NT2/D1 (cell line): ENCODE data around the gene ERI3.

ENCODE experiments used
- DNase-seq: peaks from one replicate; pipeline ENCODE4 v3.0.0-alpha.2; 2011; ENCODE audit warnings: low read depth, low spot score
- H3K27me3 ChIP-seq: 2 replicates; pipeline ENCODE4 v1.6.0; 2011; ENCODE audit warnings: mild to moderate bottlenecking; ENCODE audit not compliant: insufficient read length, insufficient read depth
- H3K36me3 ChIP-seq: 2 replicates; pipeline ENCODE4 v1.6.1; 2011; ENCODE audit warnings: mild to moderate bottlenecking, low read length, mixed read lengths; ENCODE audit not compliant: insufficient read depth, insufficient read length
- H3K4me1 ChIP-seq: 2 replicates; pipeline ENCODE4 v1.5.1; 2011; ENCODE audit not compliant: insufficient read depth, insufficient read length
- H3K4me3 ChIP-seq: 2 replicates; pipeline ENCODE4 v1.5.1; 2011; ENCODE audit warnings: low read depth; ENCODE audit not compliant: insufficient read length
- H3K9ac ChIP-seq: 2 replicates; pipeline ENCODE4 v1.6.0; 2011; ENCODE audit warnings: low read depth; ENCODE audit not compliant: insufficient read length
- H3K9me3 ChIP-seq: 2 replicates; pipeline ENCODE4 v1.5.1; 2011; ENCODE audit warnings: mild to moderate bottlenecking, low read length; ENCODE audit not compliant: insufficient read depth
- SUZ12 ChIP-seq: IDR thresholded peaks from 2 replicates; pipeline ENCODE4 v1.6.1; 2011; ENCODE audit not compliant: insufficient read length, insufficient read depth; ENCODE audit errors: extremely low read depth
- YY1 ChIP-seq: IDR thresholded peaks from 2 replicates; pipeline ENCODE4 v1.6.1; 2011; ENCODE audit not compliant: insufficient read length, insufficient read depth
- ZNF274 ChIP-seq: IDR thresholded peaks from 2 replicates; pipeline ENCODE4 v1.6.1; 2011; ENCODE audit warnings: mild to moderate bottlenecking, low read depth, low read length

The ERI3 gene

DNA sequence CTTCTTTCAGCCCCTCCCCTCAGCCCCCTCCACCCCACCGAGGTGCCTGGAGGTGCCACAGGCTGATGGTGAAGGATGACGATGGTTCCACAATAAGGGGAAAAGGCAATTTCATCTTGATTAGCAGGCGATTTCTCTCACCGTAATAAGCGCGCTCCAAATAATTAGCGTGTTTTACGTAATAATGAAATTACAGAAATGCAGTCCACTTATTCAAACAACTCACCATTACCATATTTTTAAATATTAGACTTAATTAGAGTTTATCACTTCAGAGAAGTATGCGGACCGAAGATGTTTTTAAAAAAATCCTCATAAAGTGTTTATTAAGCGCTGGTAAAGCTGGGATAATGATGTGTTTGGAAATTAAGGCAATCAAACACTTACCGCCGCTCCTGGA lies 126.8 kb downstream of the ERI3 start:
- Histone ChIP-seq H3K27me3 (no peaks in the 10 kb centered on the region), H3K9ac (no peak overlapping the region), H3K36me3 (peaks cover 39% of the 10 kb centered on the region)

DNA sequence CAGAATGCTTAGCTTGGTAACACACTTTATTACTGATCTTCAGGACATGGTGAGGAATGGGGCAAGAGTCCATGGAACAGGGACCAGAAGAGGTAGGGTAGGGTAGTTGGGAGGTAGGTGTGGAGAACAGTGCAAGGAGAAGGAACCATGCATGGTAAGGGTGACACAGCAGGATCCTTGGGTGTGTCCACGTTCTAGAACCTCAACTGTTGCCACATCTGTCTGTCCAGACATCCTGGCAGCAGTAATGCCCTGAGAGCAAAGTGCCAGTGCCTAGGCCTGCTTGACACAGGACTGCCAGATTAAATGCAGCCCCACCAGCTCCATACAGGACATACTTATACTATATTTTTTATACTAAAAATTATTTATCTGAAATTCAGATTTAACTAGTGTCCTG lies 127.8 kb downstream of the ERI3 start:
- H3K36me3 ChIP-seq: peaks cover 47% of the 10 kb centered on the region
- H3K27me3 ChIP-seq: no peaks in the 10 kb centered on the region
- H3K9me3 ChIP-seq: peaks cover 64% of the 10 kb centered on the region
- no peak for TF ChIP-seq SUZ12
- no peak for TF ChIP-seq YY1
- TF ChIP-seq ZNF274: no peak
- H3K4me1 ChIP-seq: no peaks in the 10 kb centered on the region
- no peak for DNase-seq
- H3K4me3 ChIP-seq: no peak overlapping the region
- H3K9ac ChIP-seq: no peak overlapping the region

More for the DNA sequence above, 126.8 kb downstream of the ERI3 start:
- TF ChIP-seq SUZ12: no peak
- TF ChIP-seq YY1: no peak
- TF ChIP-seq ZNF274: no peak
- H3K4me1 ChIP-seq: no peaks in the 10 kb centered on the region
- peaks cover 64% of the 10 kb centered on the region for H3K9me3 ChIP-seq
- H3K4me3 ChIP-seq: no peak overlapping the region
- DNase-seq: no peak

DNA sequence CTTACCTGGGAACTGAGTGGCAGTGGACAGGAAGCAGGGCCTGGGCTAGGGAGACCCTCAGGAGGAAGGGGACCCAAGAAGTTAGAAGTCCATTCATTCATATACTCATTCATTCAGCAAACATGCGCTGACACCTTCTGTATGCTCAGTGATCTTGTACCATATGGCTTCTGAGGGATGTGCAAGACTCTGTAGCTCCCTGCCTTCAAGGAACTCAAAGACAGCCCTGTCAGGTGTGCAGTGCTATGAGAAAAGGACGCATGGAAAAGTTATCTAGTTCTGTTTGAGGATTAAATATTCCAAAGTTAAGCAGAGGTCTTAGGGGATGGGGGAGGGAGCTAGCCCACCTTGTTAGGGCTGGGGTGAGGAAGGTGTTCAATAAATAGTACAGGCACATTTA lies 129.3 kb downstream of the ERI3 start:
- Histone ChIP-seq H3K36me3 (peaks cover 48% of the 10 kb centered on the region), H3K9ac (no peak overlapping the region), H3K4me1 (peaks cover 3% of the 10 kb centered on the region), H3K9me3 (peaks cover 64% of the 10 kb centered on the region), H3K27me3 (no peaks in the 10 kb centered on the region), H3K4me3 (no peak overlapping the region)
- TF ChIP-seq ZNF274: no peak
- no peak for TF ChIP-seq YY1
- TF ChIP-seq SUZ12: no peak
- DNase-seq: no peak

DNA sequence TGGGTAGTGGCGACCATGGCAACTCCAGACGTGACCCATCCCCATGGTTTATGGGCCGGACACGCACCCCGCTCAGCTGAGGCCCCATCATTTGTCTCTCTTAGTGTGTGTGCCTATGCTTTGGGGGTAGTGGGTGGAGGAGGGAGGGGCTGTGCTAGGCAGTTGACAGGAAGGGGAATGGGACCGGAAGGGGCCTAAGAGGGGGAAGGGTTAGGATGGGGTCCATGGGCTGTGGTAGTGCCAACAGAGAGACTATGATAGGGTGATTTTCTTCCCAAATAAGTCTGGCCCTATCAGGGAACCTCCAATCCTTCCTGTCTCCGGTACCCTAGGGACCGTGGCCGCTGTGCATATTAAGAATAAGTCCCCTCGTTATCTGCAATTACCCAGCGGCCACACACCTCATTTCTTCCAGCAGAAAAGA lies 131.9 kb downstream of the ERI3 start:
- no peak for DNase-seq
- TF ChIP-seq ZNF274 (no peak), SUZ12 (no peak), YY1 (no peak)
- Histone ChIP-seq H3K9ac (no peak overlapping the region), H3K9me3 (peaks cover 47% of the 10 kb centered on the region), H3K27me3 (no peaks in the 10 kb centered on the region), H3K4me3 (no peak overlapping the region), H3K4me1 (peaks cover 4% of the 10 kb centered on the region), H3K36me3 (peaks cover 56% of the 10 kb centered on the region)

DNA sequence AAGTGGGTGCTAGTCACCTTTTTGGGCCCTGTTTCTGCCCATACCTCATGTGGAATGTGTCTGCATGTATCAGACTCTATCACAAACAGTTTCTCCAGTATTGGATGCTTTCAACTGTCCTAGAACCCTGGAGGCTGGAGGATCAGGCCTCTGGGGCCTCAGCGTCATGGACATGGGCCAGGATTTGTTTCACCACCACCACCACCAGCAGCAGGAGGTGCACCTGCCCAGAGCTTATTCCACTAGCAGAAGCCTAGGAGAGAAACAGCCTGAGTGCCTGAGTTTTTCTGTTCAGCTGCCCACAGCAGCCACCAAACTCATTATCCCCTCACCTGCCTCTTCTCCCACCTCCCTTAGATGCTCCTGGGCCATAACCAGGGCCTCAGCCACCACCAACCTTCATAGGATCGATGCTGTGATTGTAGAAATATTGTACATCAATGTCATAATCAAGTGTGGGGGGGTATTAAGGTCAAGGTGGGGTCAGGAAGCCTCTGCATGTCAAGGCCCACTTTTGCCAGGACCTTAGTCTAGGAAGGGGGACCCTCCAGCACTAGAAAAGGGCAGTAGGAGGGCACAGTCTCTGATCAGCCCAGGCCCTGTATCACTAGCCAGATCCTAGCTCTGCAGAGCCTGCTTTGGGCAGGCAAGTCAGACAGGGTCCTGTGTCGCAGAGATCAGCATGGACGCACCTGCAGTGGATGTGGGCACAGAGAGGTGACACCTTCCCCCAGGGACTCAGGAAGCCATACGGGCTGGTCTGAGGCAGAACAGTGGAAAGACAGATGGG lies 132.5 kb downstream of the ERI3 start:
- no peak overlapping the region for H3K9ac ChIP-seq
- DNase-seq: no peak
- H3K36me3 ChIP-seq: peaks cover 62% of the 10 kb centered on the region
- H3K9me3 ChIP-seq: peaks cover 41% of the 10 kb centered on the region
- no peaks in the 10 kb centered on the region for H3K27me3 ChIP-seq
- H3K4me1 ChIP-seq: peaks cover 4% of the 10 kb centered on the region
- TF ChIP-seq SUZ12: no peak
- TF ChIP-seq ZNF274: no peak
- no peak for TF ChIP-seq YY1
- H3K4me3 ChIP-seq: no peak overlapping the region

DNA sequence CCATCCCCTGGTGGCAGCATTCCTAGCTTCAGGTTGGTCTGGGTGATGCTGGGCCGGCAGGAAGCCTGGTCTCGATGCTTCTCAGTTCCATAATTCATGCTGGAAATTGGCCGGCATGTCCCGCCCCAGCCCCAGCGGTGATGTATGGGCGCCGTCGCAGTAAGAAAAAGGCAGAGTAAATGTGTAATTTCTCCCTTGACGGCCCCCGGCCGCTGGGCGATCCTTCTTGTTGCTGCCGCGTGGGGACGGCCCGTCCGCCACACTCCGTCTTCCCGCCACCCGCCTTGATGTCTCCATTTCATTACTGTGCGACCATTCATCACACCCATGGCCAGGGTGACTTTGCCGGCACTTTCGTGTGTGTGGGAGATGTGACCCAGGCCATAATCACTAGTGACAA lies 133.3 kb downstream of the ERI3 start:
- no peak for TF ChIP-seq ZNF274
- TF ChIP-seq SUZ12: no peak
- TF ChIP-seq YY1: no peak
- H3K36me3 ChIP-seq: peaks cover 66% of the 10 kb centered on the region

DNA sequence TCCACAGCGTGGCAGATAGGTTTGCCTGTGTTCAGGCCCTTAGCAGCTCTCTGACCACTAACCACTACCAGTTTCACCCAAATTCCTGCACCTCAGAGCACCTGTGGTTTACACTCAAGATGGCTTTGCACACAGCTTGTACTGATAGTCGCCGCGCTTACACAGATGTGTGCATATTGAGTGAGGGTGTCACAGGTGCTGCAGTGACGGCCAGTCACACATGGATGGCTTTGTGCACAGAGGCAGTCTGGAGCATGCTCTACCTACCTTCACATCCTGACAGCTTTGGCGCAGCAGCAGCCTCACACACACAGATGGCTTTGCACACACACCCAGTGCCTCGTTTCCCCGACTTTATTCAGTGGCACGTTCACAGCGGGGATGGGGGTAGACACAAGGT lies 134.3 kb downstream of the ERI3 start:
- H3K36me3 ChIP-seq: peaks cover 75% of the 10 kb centered on the region

More for the DNA sequence above, 133.3 kb downstream of the ERI3 start:
- DNase-seq: no peak
- Histone ChIP-seq H3K9ac (no peak overlapping the region), H3K27me3 (no peaks in the 10 kb centered on the region), H3K4me1 (peaks cover 4% of the 10 kb centered on the region), H3K4me3 (no peak overlapping the region), H3K9me3 (peaks cover 33% of the 10 kb centered on the region)

More for the DNA sequence above, 134.3 kb downstream of the ERI3 start:
- peaks cover 23% of the 10 kb centered on the region for H3K9me3 ChIP-seq
- no peaks in the 10 kb centered on the region for H3K27me3 ChIP-seq
- no peak overlapping the region for H3K4me3 ChIP-seq
- no peak for DNase-seq
- no peak overlapping the region for H3K9ac ChIP-seq
- no peak for TF ChIP-seq ZNF274
- no peak for TF ChIP-seq SUZ12
- TF ChIP-seq YY1: no peak
- peaks cover 4% of the 10 kb centered on the region for H3K4me1 ChIP-seq
